Activated T-cell treated with anti-CD3 and anti-CD28 coated beads, Interleukin-2, amount 50 U/mL, for 24 hours (primary cell): Measurements from ENCODE around the gene GPR62.
A peak's percentile ranks its signal among the peaks of the same experiment; 100 is the strongest.
"Not testable (repeated sequence)": the region's sequence is repeated elsewhere in the genome, so short reads cannot be mapped to it uniquely, and the experiment has no call there.

Experiments used
- DNase-seq: peaks from one replicate; pipeline ENCODE4 v3.0.0-alpha.2; 2020
- H3K27ac Mint-ChIP-seq: 2 replicates; pipeline ENCODE4 v1.8.0; 2020; ENCODE audit warnings: mild to moderate bottlenecking, mixed read lengths
- H3K27me3 Mint-ChIP-seq: 2 replicates; pipeline ENCODE4 v1.8.0; 2020; ENCODE audit warnings: mixed read lengths
- H3K36me3 Mint-ChIP-seq: 2 replicates; pipeline ENCODE4 v1.8.0; 2020; ENCODE audit warnings: low read depth, mixed read lengths
- H3K4me1 Mint-ChIP-seq: 2 replicates; pipeline ENCODE4 v1.8.0; 2020; ENCODE audit warnings: low read depth, mixed read lengths
- H3K4me3 Mint-ChIP-seq: 2 replicates; pipeline ENCODE4 v1.8.0; 2020; ENCODE audit warnings: mild to moderate bottlenecking, moderate library complexity, mixed read lengths
- H3K9me3 Mint-ChIP-seq: 2 replicates; pipeline ENCODE4 v1.8.0; 2020; ENCODE audit warnings: mixed read lengths

GPR62 gene

GRCh38 chr3:51983578-51984268 is 28.5 kb downstream of the GPR62 start:
- no peak for DNase-seq
- H3K9me3 Mint-ChIP-seq: no peaks in the 10 kb centered on the region
- peaks cover 32% of the 10 kb centered on the region for H3K4me1 Mint-ChIP-seq
- H3K27ac Mint-ChIP-seq: peak overlapping the region; percentile 95
- peaks cover 29% of the 10 kb centered on the region for H3K36me3 Mint-ChIP-seq
- H3K27me3 Mint-ChIP-seq: no peaks in the 10 kb centered on the region
- peak overlapping the region; percentile 89 for H3K4me3 Mint-ChIP-seq

- peak overlapping the region; percentile 95 for H3K27ac Mint-ChIP-seq
Observed at GRCh38 chr3:51984269-51984647, 29.1 kb downstream of the GPR62 start.

GRCh38 chr3:51985063-51985462 is 29.9 kb downstream of the GPR62 start:
- DNase-seq: no peak
- Mint-ChIP-seq H3K4me3 (peak overlapping the region; percentile 57), H3K27ac (peak overlapping the region; percentile 95), H3K27me3 (no peaks in the 10 kb centered on the region), H3K9me3 (no peaks in the 10 kb centered on the region), H3K36me3 (peaks cover 26% of the 10 kb centered on the region), H3K4me1 (peaks cover 31% of the 10 kb centered on the region)

More at GRCh38 chr3:51984269-51984647, 29.1 kb downstream of the GPR62 start:
- no peak for DNase-seq
- Mint-ChIP-seq H3K36me3 (peaks cover 26% of the 10 kb centered on the region), H3K4me1 (peaks cover 31% of the 10 kb centered on the region), H3K27me3 (no peaks in the 10 kb centered on the region), H3K9me3 (no peaks in the 10 kb centered on the region), H3K4me3 (peak overlapping the region; percentile 89)

GRCh38 chr3:51986010-51986947 is 31.1 kb downstream of the GPR62 start:
- H3K9me3 Mint-ChIP-seq: no peaks in the 10 kb centered on the region
- peaks cover 30% of the 10 kb centered on the region for H3K36me3 Mint-ChIP-seq
- H3K4me3 Mint-ChIP-seq: no peak overlapping the region
- H3K27ac Mint-ChIP-seq: peak overlapping the region; percentile 79
- no peaks in the 10 kb centered on the region for H3K27me3 Mint-ChIP-seq
- H3K4me1 Mint-ChIP-seq: peaks cover 31% of the 10 kb centered on the region
- DNase-seq: no peak

- DNase-seq: no peak
- H3K9me3 Mint-ChIP-seq: no peaks in the 10 kb centered on the region
- peaks cover 37% of the 10 kb centered on the region for H3K36me3 Mint-ChIP-seq
- peaks cover 34% of the 10 kb centered on the region for H3K4me1 Mint-ChIP-seq
- H3K27me3 Mint-ChIP-seq: no peaks in the 10 kb centered on the region
- H3K27ac Mint-ChIP-seq: peak overlapping the region; percentile 79
- no peak overlapping the region for H3K4me3 Mint-ChIP-seq
Observed at GRCh38 chr3:51987568-51987967, 32.4 kb downstream of the GPR62 start.

GRCh38 chr3:51988286-51989146 is 33.3 kb downstream of the GPR62 start:
- Mint-ChIP-seq H3K4me1 (peaks cover 35% of the 10 kb centered on the region), H3K9me3 (no peaks in the 10 kb centered on the region), H3K4me3 (no peak overlapping the region), H3K36me3 (peaks cover 40% of the 10 kb centered on the region), H3K27ac (peak overlapping the region; percentile 79), H3K27me3 (no peaks in the 10 kb centered on the region)
- no peak for DNase-seq

GRCh38 chr3:51990501-51990971 is 35.4 kb downstream of the GPR62 start:
- not testable (repeated sequence) for H3K9me3 Mint-ChIP-seq, DNase-seq, H3K27me3 Mint-ChIP-seq, H3K4me3 Mint-ChIP-seq
- Mint-ChIP-seq H3K27ac (peak overlapping the region; percentile 100), H3K36me3 (peaks cover 57% of the 10 kb centered on the region), H3K4me1 (peaks cover 32% of the 10 kb centered on the region)

- peaks cover 56% of the 10 kb centered on the region for H3K36me3 Mint-ChIP-seq
- DNase-seq: no peak
- H3K9me3 Mint-ChIP-seq: no peaks in the 10 kb centered on the region
- H3K27ac Mint-ChIP-seq: peak overlapping the region; percentile 100
- peak overlapping the region; percentile 100 for H3K4me3 Mint-ChIP-seq
- no peaks in the 10 kb centered on the region for H3K27me3 Mint-ChIP-seq
- H3K4me1 Mint-ChIP-seq: peaks cover 34% of the 10 kb centered on the region
Observed at GRCh38 chr3:51992017-51992682, 37.0 kb downstream of the GPR62 start.

GRCh38 chr3:51993657-51994056 is 38.5 kb downstream of the GPR62 start:
- H3K27me3 Mint-ChIP-seq, DNase-seq, H3K9me3 Mint-ChIP-seq: not testable (repeated sequence)
- H3K27ac Mint-ChIP-seq: peak overlapping the region; percentile 100
- H3K4me3 Mint-ChIP-seq: peak overlapping the region; percentile 100
- H3K4me1 Mint-ChIP-seq: peaks cover 34% of the 10 kb centered on the region
- peaks cover 55% of the 10 kb centered on the region for H3K36me3 Mint-ChIP-seq

GRCh38 chr3:51994530-51994929 is 39.3 kb downstream of the GPR62 start:
- Mint-ChIP-seq H3K27ac (peak overlapping the region; percentile 100), H3K4me3 (peak overlapping the region; percentile 100), H3K4me1 (peaks cover 34% of the 10 kb centered on the region), H3K36me3 (peaks cover 52% of the 10 kb centered on the region), H3K27me3 (no peaks in the 10 kb centered on the region), H3K9me3 (no peaks in the 10 kb centered on the region)
- no peak for DNase-seq

GRCh38 chr3:51995346-51996163 is 40.4 kb downstream of the GPR62 start, which contains the start of gene RPL29:
RPL29 (minus strand) TSS chr3:51995895; CDS start chr3:51995461, 434 bp downstream.
- peak within 1 kb of the TSS; percentile 100 for H3K27ac Mint-ChIP-seq
- no peaks in the 10 kb centered on the region for H3K9me3 Mint-ChIP-seq
- DNase-seq: peak; percentile 93
- peaks cover 52% of the 10 kb centered on the region for H3K36me3 Mint-ChIP-seq
- peaks cover 34% of the 10 kb centered on the region for H3K4me1 Mint-ChIP-seq
- H3K4me3 Mint-ChIP-seq: peak within 1 kb of the TSS; percentile 100
- H3K27me3 Mint-ChIP-seq: no peaks in the 10 kb centered on the region

GRCh38 chr3:51997172-51997571 is 42.0 kb downstream of the GPR62 start:
- Mint-ChIP-seq H3K27ac (no peak overlapping the region), H3K4me3 (no peak overlapping the region), H3K9me3 (no peaks in the 10 kb centered on the region), H3K4me1 (peaks cover 31% of the 10 kb centered on the region), H3K27me3 (no peaks in the 10 kb centered on the region), H3K36me3 (peaks cover 37% of the 10 kb centered on the region)
- DNase-seq: no peak
